SK-N-SH treated with all-trans-retinoic acid at 6 μM for 48 hours (cell line): ENCODE results near the gene SUPT3H.

Experiments
- BACH2 ChIP-seq: fragments of 250-450 bp; sonication (Bioruptor Pico); IDR thresholded peaks from 2 replicates; pipeline ENCODE4 v1.9.0; 2021; ENCODE audit warnings: mild to moderate bottlenecking, borderline replicate concordance
- CSDC2 ChIP-seq: fragments of 250-450 bp; sonication (Bioruptor Pico); IDR thresholded peaks from 2 replicates; pipeline ENCODE4 v1.5.0; 2020; ENCODE audit warnings: mild to moderate bottlenecking, moderate library complexity
- ISL1 ChIP-seq: fragments of 250-450 bp; sonication (Bioruptor Pico); IDR thresholded peaks from 2 replicates; pipeline ENCODE4 v2.1.2; 2022; ENCODE audit warnings: mild to moderate bottlenecking, moderate library complexity
- PATZ1 ChIP-seq: fragments of 250-450 bp; sonication (Bioruptor Pico); IDR thresholded peaks from 2 replicates; pipeline ENCODE4 v1.8.0; 2020; ENCODE audit warnings: mild to moderate bottlenecking, moderate library complexity, borderline replicate concordance
- PPARA ChIP-seq: fragments of 250-450 bp; sonication (Bioruptor Pico); IDR thresholded peaks from 2 replicates; pipeline ENCODE4 v1.5.0; 2020; ENCODE audit warnings: mild to moderate bottlenecking, borderline replicate concordance
- ZFP3 ChIP-seq: fragments of 250-450 bp; sonication (Bioruptor Pico); IDR thresholded peaks from 2 replicates; pipeline ENCODE4 v1.5.0; 2020; ENCODE audit warnings: mild to moderate bottlenecking, moderate library complexity
- ZFP30 ChIP-seq: fragments of 450-650 bp; formaldehyde crosslinking; IDR thresholded peaks from 2 replicates; pipeline ENCODE4 v1.5.0; 2022; ENCODE audit warnings: mild to moderate bottlenecking, moderate library complexity
- ZNF70 ChIP-seq: fragments of 450-650 bp; formaldehyde crosslinking; IDR thresholded peaks from 2 replicates; pipeline ENCODE4 v1.5.0; 2020; ENCODE audit warnings: mild to moderate bottlenecking, moderate library complexity
- ZNF8 ChIP-seq: fragments of 450-650 bp; formaldehyde crosslinking; IDR thresholded peaks from 2 replicates; pipeline ENCODE4 v1.5.0; 2020; ENCODE audit warnings: mild to moderate bottlenecking, moderate library complexity

GRCh38 chr6:45423824-45424450, 46.2 kb upstream of the SUPT3H start:
- TF ChIP-seq CSDC2 (CRISPR knock-in tag) = no peak
- no peak for TF ChIP-seq PATZ1 (CRISPR knock-in tag)
- TF ChIP-seq ZNF70 (CRISPR knock-in tag) = no peak
- no peak for TF ChIP-seq ZFP3 (CRISPR knock-in tag)
- no peak for TF ChIP-seq BACH2 (CRISPR knock-in tag)
- no peak for TF ChIP-seq PPARA (CRISPR knock-in tag)
- TF ChIP-seq ZFP30 (CRISPR knock-in tag) = no peak
- TF ChIP-seq ISL1 (CRISPR knock-in tag) = no peak
- TF ChIP-seq ZNF8 (CRISPR knock-in tag) = no peak
